ENCODE measurements around the gene ORC5.

The ORC5 gene

DNA sequence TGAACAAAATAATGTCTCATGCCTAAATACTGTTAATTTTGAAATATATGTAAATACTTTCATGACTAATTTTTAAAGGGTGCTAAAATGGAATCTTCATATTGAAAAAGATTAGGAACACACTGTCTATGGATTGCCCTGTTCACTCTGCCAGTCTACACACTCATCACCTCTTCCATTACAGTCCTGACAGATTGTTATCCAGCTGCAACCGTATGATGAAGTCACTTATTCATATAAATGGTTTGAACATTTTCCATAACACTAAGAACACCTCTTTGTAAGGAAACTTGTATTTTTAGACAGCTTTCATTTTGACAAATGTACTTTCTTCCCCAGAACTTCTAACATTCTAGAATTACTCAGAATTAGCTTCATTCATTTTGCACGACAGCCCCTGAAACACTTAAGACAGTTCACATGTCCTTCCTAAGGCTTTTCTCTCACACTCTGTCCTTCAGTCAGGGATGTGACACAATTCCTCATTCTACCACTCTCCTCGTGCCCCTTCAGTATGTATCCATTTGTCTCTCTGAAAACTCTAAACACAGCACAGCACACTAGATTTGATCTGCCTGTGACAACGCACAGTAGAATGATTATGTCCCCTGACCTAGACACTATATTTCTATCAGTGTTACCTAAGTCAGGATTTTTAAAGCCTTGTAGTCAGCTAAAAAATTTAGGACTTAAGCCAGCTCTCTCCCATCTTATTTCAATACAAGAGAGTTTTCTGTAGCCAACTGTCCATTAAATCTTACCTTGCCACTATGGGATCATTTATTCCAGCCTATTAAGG is 71.9 kb downstream of the ORC5 start:
- H3K4me3 ChIP-seq (ENCODE audit: low read depth in 1 of 5, low read length in 5 of 5), result no peak overlapping the region
- H3K27me3 ChIP-seq (ENCODE audit: control insufficient read depth in 5 of 5, insufficient read depth in 4 of 5, low read length in 5 of 5), result no peaks in the 10 kb centered on the region
- H3K9ac ChIP-seq (ENCODE audit: low read length in 5 of 5), result no peak overlapping the region
- H3K36me3 ChIP-seq (ENCODE audit: control insufficient read depth in 5 of 5, insufficient read depth in 5 of 5, low read length in 5 of 5), result peaks cover 26 to 58% (median 40%) of the 10 kb centered on the region in 5 donors
- H3K4me1 ChIP-seq (ENCODE audit: control insufficient read depth in 5 of 5, insufficient read depth in 5 of 5, low read length in 5 of 5), result no peaks in the 10 kb centered on the region
- H3K27ac ChIP-seq (ENCODE audit: low read depth, low read length), result no peak overlapping the region
- no peaks in the 10 kb centered on the region for H3K9me3 ChIP-seq (ENCODE audit: control insufficient read depth in 5 of 5, low read length in 5 of 5)

GRCh38 chr7:104133238-104133637 is 74.6 kb downstream of the ORC5 start:
- Histone ChIP-seq H3K4me3 (ENCODE audit: low read depth in 1 of 5, low read length in 5 of 5) (no peak overlapping the region), H3K27me3 (ENCODE audit: control insufficient read depth in 5 of 5, insufficient read depth in 4 of 5, low read length in 5 of 5) (no peaks in the 10 kb centered on the region), H3K9me3 (ENCODE audit: control insufficient read depth in 5 of 5, low read length in 5 of 5) (no peaks in the 10 kb centered on the region), H3K9ac (ENCODE audit: low read length in 5 of 5) (no peak overlapping the region), H3K4me1 (ENCODE audit: control insufficient read depth in 5 of 5, insufficient read depth in 5 of 5, low read length in 5 of 5) (no peaks in the 10 kb centered on the region), H3K27ac (ENCODE audit: low read depth, low read length) (no peak overlapping the region), H3K36me3 (ENCODE audit: control insufficient read depth in 5 of 5, insufficient read depth in 5 of 5, low read length in 5 of 5) (peaks cover 32 to 69% (median 54%) of the 10 kb centered on the region in 5 donors)

DNA sequence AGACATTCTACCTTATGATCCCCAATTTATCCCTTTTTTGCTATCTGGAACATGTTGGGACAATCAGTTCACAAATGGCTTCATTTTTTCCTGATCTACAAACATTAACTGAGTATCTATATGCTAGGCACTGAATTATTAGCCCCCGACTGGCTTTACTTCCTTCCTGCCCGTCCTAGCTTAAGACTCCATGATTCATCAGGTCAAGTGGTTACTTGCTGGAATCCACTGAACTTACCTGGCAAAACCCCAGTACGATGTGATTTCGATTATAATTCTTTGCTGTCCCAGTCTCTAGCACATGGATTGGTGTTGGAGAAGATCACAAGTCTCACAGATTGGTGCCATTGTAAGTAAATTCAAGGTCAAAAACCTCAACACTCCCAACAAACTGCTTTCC is 77.1 kb downstream of the ORC5 start:
- Histone ChIP-seq H3K4me1 (ENCODE audit: control insufficient read depth in 5 of 5, insufficient read depth in 5 of 5, low read length in 5 of 5) (peaks cover 0 to 7% (median 5%) of the 10 kb centered on the region in 5 donors), H3K36me3 (ENCODE audit: control insufficient read depth in 5 of 5, insufficient read depth in 5 of 5, low read length in 5 of 5) (peaks cover 28 to 62% (median 49%) of the 10 kb centered on the region in 5 donors), H3K4me3 (ENCODE audit: low read depth in 1 of 5, low read length in 5 of 5) (no peak overlapping the region), H3K27me3 (ENCODE audit: control insufficient read depth in 5 of 5, insufficient read depth in 4 of 5, low read length in 5 of 5) (no peaks in the 10 kb centered on the region), H3K9me3 (ENCODE audit: control insufficient read depth in 5 of 5, low read length in 5 of 5) (no peaks in the 10 kb centered on the region), H3K27ac (ENCODE audit: low read depth, low read length) (no peak overlapping the region), H3K9ac (ENCODE audit: low read length in 5 of 5) (no peak overlapping the region)

DNA sequence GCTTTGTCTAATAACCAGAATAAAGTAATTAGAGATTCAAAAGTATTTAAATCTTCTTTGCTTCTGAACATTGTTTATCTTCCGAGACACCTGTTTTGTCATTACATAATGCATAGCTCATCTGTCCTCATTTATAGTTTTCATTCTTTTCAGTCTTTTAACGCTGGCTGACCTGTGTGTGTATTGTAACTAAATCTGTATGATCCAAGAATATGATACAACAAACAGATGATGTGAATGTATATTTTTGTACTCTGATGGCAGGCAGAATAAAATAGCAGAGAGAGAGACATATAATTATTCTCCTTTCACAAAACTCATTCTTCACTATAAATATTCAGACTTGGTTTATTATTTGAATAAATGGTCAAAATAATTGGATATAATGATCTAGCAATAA is 80.6 kb downstream of the ORC5 start:
- no peak overlapping the region for H3K9ac ChIP-seq (ENCODE audit: low read length in 5 of 5)
- H3K36me3 ChIP-seq (ENCODE audit: control insufficient read depth in 5 of 5, insufficient read depth in 5 of 5, low read length in 5 of 5), result peaks cover 18 to 46% (median 36%) of the 10 kb centered on the region in 5 donors
- no peaks in the 10 kb centered on the region for H3K9me3 ChIP-seq (ENCODE audit: control insufficient read depth in 5 of 5, low read length in 5 of 5)
- H3K27me3 ChIP-seq (ENCODE audit: control insufficient read depth in 5 of 5, insufficient read depth in 4 of 5, low read length in 5 of 5), result no peaks in the 10 kb centered on the region
- no peak overlapping the region for H3K4me3 ChIP-seq (ENCODE audit: low read depth in 1 of 5, low read length in 5 of 5)
- H3K4me1 ChIP-seq (ENCODE audit: control insufficient read depth in 5 of 5, insufficient read depth in 5 of 5, low read length in 5 of 5), result peaks cover 0 to 7% (median 5%) of the 10 kb centered on the region in 5 donors
- H3K27ac ChIP-seq (ENCODE audit: low read depth, low read length), result no peak overlapping the region

DNA sequence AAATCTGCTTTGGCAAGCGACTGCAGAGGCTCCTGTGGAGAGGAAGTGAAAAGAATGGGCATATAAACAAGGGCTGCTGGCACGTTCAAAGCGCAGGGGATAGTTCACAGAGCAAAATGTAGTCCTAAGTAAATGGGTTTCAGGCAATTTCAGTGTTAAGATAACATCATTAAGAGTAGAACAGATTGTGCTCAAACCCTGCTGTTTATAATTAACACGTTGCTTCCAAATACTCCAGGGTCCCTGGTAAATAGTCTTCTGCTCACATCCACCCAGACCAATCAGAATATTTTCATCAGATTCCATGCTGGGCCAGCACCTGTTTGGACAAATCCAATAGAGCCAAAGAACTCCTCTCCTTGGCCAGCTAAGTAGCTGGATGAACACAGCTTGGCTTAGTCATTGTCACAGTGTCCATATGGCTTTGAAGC is 81.4 kb downstream of the ORC5 start:
- Histone ChIP-seq H3K4me1 (ENCODE audit: control insufficient read depth in 5 of 5, insufficient read depth in 5 of 5, low read length in 5 of 5) (peaks cover 0 to 7% (median 5%) of the 10 kb centered on the region in 5 donors), H3K27ac (ENCODE audit: low read depth, low read length) (no peak overlapping the region), H3K9ac (ENCODE audit: low read length in 5 of 5) (no peak overlapping the region), H3K27me3 (ENCODE audit: control insufficient read depth in 5 of 5, insufficient read depth in 4 of 5, low read length in 5 of 5) (no peaks in the 10 kb centered on the region), H3K9me3 (ENCODE audit: control insufficient read depth in 5 of 5, low read length in 5 of 5) (no peaks in the 10 kb centered on the region), H3K36me3 (ENCODE audit: control insufficient read depth in 5 of 5, insufficient read depth in 5 of 5, low read length in 5 of 5) (peaks cover 18 to 43% (median 31%) of the 10 kb centered on the region in 5 donors), H3K4me3 (ENCODE audit: low read depth in 1 of 5, low read length in 5 of 5) (no peak overlapping the region)

- H3K36me3 ChIP-seq (ENCODE audit: control insufficient read depth in 5 of 5, insufficient read depth in 5 of 5, low read length in 5 of 5), result peaks cover 10 to 32% (median 21%) of the 10 kb centered on the region in 5 donors
- peaks cover 0 to 6% (median 0%) of the 10 kb centered on the region in 5 donors for H3K9me3 ChIP-seq (ENCODE audit: control insufficient read depth in 5 of 5, low read length in 5 of 5)
- H3K9ac ChIP-seq (ENCODE audit: low read length in 5 of 5), result no peak overlapping the region
- H3K4me1 ChIP-seq (ENCODE audit: control insufficient read depth in 5 of 5, insufficient read depth in 5 of 5, low read length in 5 of 5), result peaks cover 0 to 7% (median 5%) of the 10 kb centered on the region in 5 donors
- H3K27me3 ChIP-seq (ENCODE audit: control insufficient read depth in 5 of 5, insufficient read depth in 4 of 5, low read length in 5 of 5), result no peaks in the 10 kb centered on the region
- no peak overlapping the region for H3K4me3 ChIP-seq (ENCODE audit: low read depth in 1 of 5, low read length in 5 of 5)
- no peak overlapping the region for H3K27ac ChIP-seq (ENCODE audit: low read depth, low read length)
Measured at GRCh38 chr7:104124893-104125477, 82.8 kb downstream of the ORC5 start.

GRCh38 chr7:104124469-104124868 is 83.3 kb downstream of the ORC5 start:
- H3K36me3 ChIP-seq (ENCODE audit: control insufficient read depth in 5 of 5, insufficient read depth in 5 of 5, low read length in 5 of 5), result peaks cover 9 to 28% (median 20%) of the 10 kb centered on the region in 5 donors
- no peaks in the 10 kb centered on the region for H3K27me3 ChIP-seq (ENCODE audit: control insufficient read depth in 5 of 5, insufficient read depth in 4 of 5, low read length in 5 of 5)
- H3K9ac ChIP-seq (ENCODE audit: low read length in 5 of 5), result no peak overlapping the region

DNA sequence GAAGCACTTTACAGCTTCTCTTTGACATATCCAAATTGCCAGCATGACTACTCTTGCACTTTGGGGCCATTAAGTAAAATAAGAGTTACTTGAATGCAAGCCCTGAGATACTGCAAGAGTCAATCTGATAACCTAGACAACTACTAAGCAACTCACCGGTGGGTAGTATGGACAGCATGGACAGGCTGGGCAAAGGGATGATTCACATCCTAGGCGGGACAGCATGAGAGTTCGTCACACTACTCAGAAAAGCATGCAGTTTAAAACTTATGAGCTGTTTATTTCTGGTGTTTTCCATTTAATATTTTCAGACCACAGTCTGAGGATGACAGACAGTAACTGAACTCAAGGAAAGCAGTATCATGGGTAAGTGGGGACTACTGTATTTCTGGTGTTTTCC is 84.0 kb downstream of the ORC5 start:
- Histone ChIP-seq H3K27ac (ENCODE audit: low read depth, low read length) (no peak overlapping the region), H3K9ac (ENCODE audit: low read length in 5 of 5) (no peak overlapping the region), H3K9me3 (ENCODE audit: control insufficient read depth in 5 of 5, low read length in 5 of 5) (peaks cover 0 to 6% (median 0%) of the 10 kb centered on the region in 5 donors), H3K4me1 (ENCODE audit: control insufficient read depth in 5 of 5, insufficient read depth in 5 of 5, low read length in 5 of 5) (peaks cover 0 to 7% (median 5%) of the 10 kb centered on the region in 5 donors), H3K27me3 (ENCODE audit: control insufficient read depth in 5 of 5, insufficient read depth in 4 of 5, low read length in 5 of 5) (no peaks in the 10 kb centered on the region), H3K4me3 (ENCODE audit: low read depth in 1 of 5, low read length in 5 of 5) (no peak overlapping the region), H3K36me3 (ENCODE audit: control insufficient read depth in 5 of 5, insufficient read depth in 5 of 5, low read length in 5 of 5) (peaks cover 9 to 23% (median 16%) of the 10 kb centered on the region in 5 donors)

More at GRCh38 chr7:104124469-104124868, 83.3 kb downstream of the ORC5 start:
- Histone ChIP-seq H3K9me3 (ENCODE audit: control insufficient read depth in 5 of 5, low read length in 5 of 5) (peaks cover 0 to 6% (median 0%) of the 10 kb centered on the region in 5 donors), H3K4me1 (ENCODE audit: control insufficient read depth in 5 of 5, insufficient read depth in 5 of 5, low read length in 5 of 5) (peaks cover 0 to 7% (median 5%) of the 10 kb centered on the region in 5 donors), H3K4me3 (ENCODE audit: low read depth in 1 of 5, low read length in 5 of 5) (no peak overlapping the region), H3K27ac (ENCODE audit: low read depth, low read length) (no peak overlapping the region)

- Histone ChIP-seq H3K4me3 (ENCODE audit: low read depth in 1 of 5, low read length in 5 of 5) (no peak overlapping the region), H3K27me3 (ENCODE audit: control insufficient read depth in 5 of 5, insufficient read depth in 4 of 5, low read length in 5 of 5) (no peaks in the 10 kb centered on the region), H3K27ac (ENCODE audit: low read depth, low read length) (no peak overlapping the region), H3K9me3 (ENCODE audit: control insufficient read depth in 5 of 5, low read length in 5 of 5) (no peaks in the 10 kb centered on the region), H3K36me3 (ENCODE audit: control insufficient read depth in 5 of 5, insufficient read depth in 5 of 5, low read length in 5 of 5) (no peaks in the 10 kb centered on the region), H3K9ac (ENCODE audit: low read length in 5 of 5) (no peak overlapping the region), H3K4me1 (ENCODE audit: control insufficient read depth in 5 of 5, insufficient read depth in 5 of 5, low read length in 5 of 5) (no peaks in the 10 kb centered on the region)
Measured at GRCh38 chr7:104113788-104114187, 94.0 kb downstream of the ORC5 start.

- Histone ChIP-seq H3K4me3 (ENCODE audit: low read depth in 1 of 5, low read length in 5 of 5) (no peak overlapping the region), H3K27me3 (ENCODE audit: control insufficient read depth in 5 of 5, insufficient read depth in 4 of 5, low read length in 5 of 5) (no peaks in the 10 kb centered on the region), H3K27ac (ENCODE audit: low read depth, low read length) (no peak overlapping the region), H3K36me3 (ENCODE audit: control insufficient read depth in 5 of 5, insufficient read depth in 5 of 5, low read length in 5 of 5) (no peaks in the 10 kb centered on the region), H3K4me1 (ENCODE audit: control insufficient read depth in 5 of 5, insufficient read depth in 5 of 5, low read length in 5 of 5) (no peaks in the 10 kb centered on the region), H3K9ac (ENCODE audit: low read length in 5 of 5) (no peak overlapping the region), H3K9me3 (ENCODE audit: control insufficient read depth in 5 of 5, low read length in 5 of 5) (no peaks in the 10 kb centered on the region)
Measured at GRCh38 chr7:104112623-104113022, 95.2 kb downstream of the ORC5 start.

Data from subcutaneous abdominal adipose tissue (tissue), 5 donors.